ENCODE data around the gene ACOT7.

Gene ACOT7

DNA sequence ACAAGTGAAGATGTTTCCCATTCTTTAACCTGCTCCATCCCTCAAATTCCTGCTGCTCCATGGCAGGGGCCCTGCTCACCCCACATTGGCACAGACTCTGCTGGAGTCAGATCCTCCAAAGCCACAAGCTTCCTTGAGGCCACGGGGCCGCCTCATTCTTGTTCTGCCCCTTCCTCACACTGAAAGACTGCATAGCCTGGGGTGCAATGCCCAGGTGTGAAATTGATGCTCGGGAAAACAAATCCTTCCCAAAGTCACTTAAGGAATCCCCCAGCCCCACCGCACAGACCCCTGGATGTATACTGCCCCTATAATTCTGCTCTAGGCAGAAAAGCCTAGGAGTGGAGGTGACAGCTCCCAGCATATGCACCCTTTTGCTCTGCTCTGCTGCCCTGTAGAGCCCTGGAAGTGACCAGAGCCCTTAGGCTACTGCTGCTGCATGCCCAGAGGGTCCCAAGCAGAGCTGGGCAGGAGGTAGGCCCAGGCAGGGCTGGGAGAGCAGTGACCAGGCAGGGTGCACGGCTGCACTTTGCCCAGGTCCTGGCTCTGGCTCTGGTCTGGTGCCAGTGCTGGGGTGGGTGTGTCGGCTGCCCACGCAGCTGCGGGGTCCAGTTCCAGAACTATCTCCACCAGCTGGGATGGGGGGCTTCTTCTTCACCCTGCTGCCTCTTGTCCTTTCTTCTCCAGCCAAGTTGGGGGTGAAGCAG lies 24.5 kb upstream of the ACOT7 start:
- no peak for TF ChIP-seq EZH2phosphoT487 (conservative IDR thresholded peaks at IDR 0.05; ENCODE audit: low read length)
- TF ChIP-seq, protein P1, sequence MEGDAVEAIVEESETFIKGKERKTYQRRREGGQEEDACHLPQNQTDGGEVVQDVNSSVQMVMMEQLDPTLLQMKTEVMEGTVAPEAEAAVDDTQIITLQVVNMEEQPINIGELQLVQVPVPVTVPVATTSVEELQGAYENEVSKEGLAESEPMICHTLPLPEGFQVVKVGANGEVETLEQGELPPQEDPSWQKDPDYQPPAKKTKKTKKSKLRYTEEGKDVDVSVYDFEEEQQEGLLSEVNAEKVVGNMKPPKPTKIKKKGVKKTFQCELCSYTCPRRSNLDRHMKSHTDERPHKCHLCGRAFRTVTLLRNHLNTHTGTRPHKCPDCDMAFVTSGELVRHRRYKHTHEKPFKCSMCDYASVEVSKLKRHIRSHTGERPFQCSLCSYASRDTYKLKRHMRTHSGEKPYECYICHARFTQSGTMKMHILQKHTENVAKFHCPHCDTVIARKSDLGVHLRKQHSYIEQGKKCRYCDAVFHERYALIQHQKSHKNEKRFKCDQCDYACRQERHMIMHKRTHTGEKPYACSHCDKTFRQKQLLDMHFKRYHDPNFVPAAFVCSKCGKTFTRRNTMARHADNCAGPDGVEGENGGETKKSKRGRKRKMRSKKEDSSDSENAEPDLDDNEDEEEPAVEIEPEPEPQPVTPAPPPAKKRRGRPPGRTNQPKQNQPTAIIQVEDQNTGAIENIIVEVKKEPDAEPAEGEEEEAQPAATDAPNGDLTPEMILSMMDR (IDR thresholded peaks at IDR 0.05; ENCODE audit: insufficient read depth, low read length, poor library complexity, severe bottlenecking): no peak
- Histone ChIP-seq H3K27ac (ENCODE audit: low read depth, low read length) (no peak overlapping the region), H4K20me1 (ENCODE audit: low read depth, low read length) (no peaks in the 10 kb centered on the region), H3K36me3 (ENCODE audit: low read length) (no peaks in the 10 kb centered on the region), H3K27me3 (ENCODE audit: low read length) (no peaks in the 10 kb centered on the region), H3K4me3 (ENCODE audit: insufficient read depth, low read length, poor library complexity, severe bottlenecking) (no peak overlapping the region), H2AFZ (ENCODE audit: low read depth, low read length, severe bottlenecking) (no peak overlapping the region), H3K9me2 (replicated peaks; ENCODE audit: insufficient read depth, low read length) (no peaks in the 10 kb centered on the region), H3K9me3 (ENCODE audit: insufficient read depth, low read length) (no peaks in the 10 kb centered on the region), H3K4me2 (ENCODE audit: low read depth, low read length, poor library complexity, severe bottlenecking) (no peak overlapping the region), H3K9ac (ENCODE audit: low read length) (no peak overlapping the region), H3F3A (ENCODE audit: insufficient read depth) (no peaks in the 10 kb centered on the region), H3K79me2 (ENCODE audit: insufficient read depth, low read length) (no peaks in the 10 kb centered on the region)

DNA sequence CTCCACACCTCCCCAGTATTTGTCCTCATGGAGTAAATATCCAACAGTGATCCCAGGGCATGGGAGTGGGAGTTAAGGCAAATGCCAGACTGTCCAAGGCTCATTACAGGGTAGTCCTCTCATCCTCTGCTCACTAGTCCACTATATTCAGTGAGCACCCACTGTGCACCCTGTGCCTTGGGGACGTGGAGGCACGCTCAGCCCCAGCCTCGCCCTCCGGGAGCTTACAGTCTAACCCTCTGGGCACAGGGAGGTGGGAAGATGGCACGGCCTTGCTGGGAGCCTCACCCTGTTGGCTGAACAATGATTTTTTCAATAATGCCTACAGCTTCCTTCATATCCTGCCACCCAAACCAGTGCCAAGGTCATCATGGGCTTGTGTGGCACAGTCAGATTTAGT lies 23.3 kb upstream of the ACOT7 start:
- Histone ChIP-seq H3K27ac (ENCODE audit: low read depth, low read length) (no peak overlapping the region), H3K9me2 (replicated peaks; ENCODE audit: insufficient read depth, low read length) (no peaks in the 10 kb centered on the region), H3K9ac (ENCODE audit: low read length) (no peak overlapping the region), H3K27me3 (ENCODE audit: low read length) (no peaks in the 10 kb centered on the region), H4K20me1 (ENCODE audit: low read depth, low read length) (no peaks in the 10 kb centered on the region), H3F3A (ENCODE audit: insufficient read depth) (no peaks in the 10 kb centered on the region), H3K4me2 (ENCODE audit: low read depth, low read length, poor library complexity, severe bottlenecking) (no peak overlapping the region), H3K9me3 (ENCODE audit: insufficient read depth, low read length) (no peaks in the 10 kb centered on the region), H3K4me3 (ENCODE audit: insufficient read depth, low read length, poor library complexity, severe bottlenecking) (no peak overlapping the region), H3K79me2 (ENCODE audit: insufficient read depth, low read length) (no peaks in the 10 kb centered on the region), H2AFZ (ENCODE audit: low read depth, low read length, severe bottlenecking) (no peak overlapping the region), H3K36me3 (ENCODE audit: low read length) (no peaks in the 10 kb centered on the region)
- no peak for TF ChIP-seq EZH2phosphoT487 (conservative IDR thresholded peaks at IDR 0.05; ENCODE audit: low read length)
- TF ChIP-seq, protein P1 (IDR thresholded peaks at IDR 0.05; ENCODE audit: insufficient read depth, low read length, poor library complexity, severe bottlenecking): no peak

DNA sequence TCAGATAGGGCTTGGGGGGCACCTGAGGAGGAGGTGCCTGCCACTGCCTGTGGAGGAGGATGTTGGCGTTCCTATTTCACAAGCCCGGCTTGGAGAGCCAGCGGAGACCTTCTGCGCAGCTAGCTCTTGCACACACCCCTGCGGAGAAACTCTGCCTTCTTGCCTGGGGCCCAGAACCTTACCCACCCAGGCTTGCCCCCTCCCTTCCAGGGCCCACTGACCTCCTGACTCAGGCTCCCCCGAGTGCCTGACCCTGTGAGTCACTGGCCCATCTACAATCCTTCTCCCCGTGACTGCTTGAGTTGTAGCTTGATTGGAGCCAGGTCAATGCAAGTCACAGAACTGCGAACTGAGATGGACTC lies 22.7 kb upstream of the ACOT7 start:
- Histone ChIP-seq H3K9me3 (ENCODE audit: insufficient read depth, low read length) (no peaks in the 10 kb centered on the region), H4K20me1 (ENCODE audit: low read depth, low read length) (no peaks in the 10 kb centered on the region), H3K27me3 (ENCODE audit: low read length) (no peaks in the 10 kb centered on the region), H3K36me3 (ENCODE audit: low read length) (no peaks in the 10 kb centered on the region), H3K9me2 (replicated peaks; ENCODE audit: insufficient read depth, low read length) (no peaks in the 10 kb centered on the region), H3K9ac (ENCODE audit: low read length) (no peak overlapping the region), H3F3A (ENCODE audit: insufficient read depth) (no peaks in the 10 kb centered on the region), H3K27ac (ENCODE audit: low read depth, low read length) (no peak overlapping the region), H3K79me2 (ENCODE audit: insufficient read depth, low read length) (no peaks in the 10 kb centered on the region), H2AFZ (ENCODE audit: low read depth, low read length, severe bottlenecking) (no peak overlapping the region), H3K4me2 (ENCODE audit: low read depth, low read length, poor library complexity, severe bottlenecking) (no peak overlapping the region), H3K4me3 (ENCODE audit: insufficient read depth, low read length, poor library complexity, severe bottlenecking) (no peak overlapping the region)
- TF ChIP-seq EZH2phosphoT487 (conservative IDR thresholded peaks at IDR 0.05; ENCODE audit: low read length): no peak
- TF ChIP-seq, protein P1 (IDR thresholded peaks at IDR 0.05; ENCODE audit: insufficient read depth, low read length, poor library complexity, severe bottlenecking): no peak

Measured in SU-DHL-6 (cell line).